ENCODE data around the gene C10orf105.

The C10orf105 gene

GRCh38 chr10:71675295-71675970 is 44.1 kb downstream of the C10orf105 start:
- DNase-seq = no peak

DNA sequence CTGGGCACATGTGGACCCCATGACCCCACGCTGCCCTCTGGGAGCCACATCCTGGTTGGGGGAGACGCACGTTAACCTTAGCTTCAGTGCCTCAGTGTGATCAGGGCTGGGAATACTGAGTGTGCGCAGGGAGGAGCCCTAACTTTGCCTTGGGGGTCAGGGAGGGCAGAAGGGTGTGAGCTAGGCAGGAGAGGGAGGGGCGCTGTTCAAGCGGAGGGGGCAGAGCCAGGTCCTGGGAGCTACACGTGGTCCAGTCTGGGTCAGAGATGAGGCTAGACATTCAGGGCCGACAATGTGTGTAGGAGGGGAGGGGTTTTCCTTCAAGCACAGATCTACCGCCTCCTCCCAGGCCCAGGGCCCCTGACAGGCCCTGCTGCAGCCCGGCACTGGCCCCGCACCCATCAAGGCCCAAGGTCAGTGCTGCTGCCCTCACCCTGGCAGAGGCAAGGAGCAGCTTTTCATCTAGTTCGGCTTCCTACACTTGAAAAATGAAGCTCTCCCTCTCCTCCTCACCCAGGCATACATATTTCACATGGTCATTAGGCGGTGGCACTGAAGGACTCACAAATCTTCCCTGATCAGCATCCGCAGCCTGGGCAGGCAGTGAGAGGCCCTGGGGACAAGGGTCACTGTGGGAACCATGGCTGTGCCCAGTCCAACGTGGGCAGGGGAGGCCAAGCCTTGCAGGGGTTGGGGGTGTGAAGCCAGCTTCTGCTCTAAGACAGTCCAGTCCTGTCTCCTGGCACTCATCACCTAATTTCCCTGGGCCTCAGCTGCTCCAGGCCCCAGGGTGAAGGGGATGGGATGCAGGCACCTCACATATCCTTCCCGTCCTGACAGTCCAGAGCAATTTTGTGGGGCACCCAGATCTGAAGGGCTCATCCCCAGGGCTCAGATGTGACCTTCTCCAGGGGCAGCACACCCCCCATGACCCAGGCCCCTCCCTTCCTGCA is 47.3 kb downstream of the C10orf105 start:
- DNase-seq = no peak

- DNase-seq = no peak
These were observed 52.2 kb downstream of the C10orf105 start for GRCh38 chr10:71667387-71667752.

DNA sequence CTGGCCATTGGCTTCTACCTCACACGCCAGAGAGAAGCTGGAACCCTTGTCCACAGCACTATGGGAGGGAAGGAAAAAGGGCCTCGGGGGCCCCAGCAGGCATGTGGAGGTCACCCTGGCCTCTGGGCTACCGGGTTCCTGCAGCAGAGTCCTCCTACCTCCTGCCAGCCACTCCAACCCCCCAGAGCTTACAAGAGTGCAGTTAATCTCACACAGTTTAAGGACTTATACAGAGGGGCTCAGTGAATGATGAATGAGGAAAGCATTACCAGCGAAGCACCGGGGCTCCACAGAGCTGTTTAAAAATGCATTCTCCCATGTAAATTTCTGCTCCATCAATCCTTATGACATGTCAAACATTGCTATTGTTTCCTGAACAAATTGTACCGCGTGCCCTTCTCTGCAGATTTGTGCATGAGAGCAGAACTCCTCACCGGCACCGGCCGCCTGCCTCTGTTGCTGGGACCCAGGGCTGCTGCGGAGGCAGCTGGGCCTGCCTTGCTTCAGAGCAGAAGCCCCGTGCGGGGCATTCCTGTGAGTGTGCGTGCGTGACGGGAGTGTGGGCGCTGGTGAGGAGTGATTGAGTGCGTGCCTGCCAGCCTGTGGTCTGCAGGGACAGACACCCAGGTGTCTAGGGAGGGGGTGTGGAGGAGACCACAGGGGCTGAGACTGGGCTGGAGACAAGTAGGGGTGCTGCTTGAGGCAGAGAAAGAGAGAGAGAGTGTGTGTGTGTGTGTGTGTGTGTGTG is 52.8 kb downstream of the C10orf105 start:
- no peak for DNase-seq

DNA sequence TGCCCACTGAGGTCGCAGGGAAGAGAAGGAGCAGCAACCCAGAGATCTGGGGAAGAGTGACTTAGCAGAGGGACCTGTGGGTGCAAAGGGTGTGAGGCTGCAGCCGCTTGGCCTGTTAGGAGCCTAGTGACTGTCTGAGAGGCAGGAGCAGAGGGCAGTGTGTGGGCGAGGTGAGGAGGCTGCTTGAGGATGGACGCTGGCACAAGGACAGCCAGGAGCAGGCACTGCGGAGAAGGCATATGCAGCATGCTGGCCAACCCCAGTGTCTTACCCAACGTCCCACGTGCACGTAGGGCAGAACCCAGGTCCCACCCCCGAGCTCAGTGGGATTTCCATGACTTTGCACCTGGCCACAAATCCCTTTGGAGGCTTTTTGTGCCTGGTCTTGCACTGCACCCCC is 54.1 kb downstream of the C10orf105 start:
- no peak for DNase-seq

DNA sequence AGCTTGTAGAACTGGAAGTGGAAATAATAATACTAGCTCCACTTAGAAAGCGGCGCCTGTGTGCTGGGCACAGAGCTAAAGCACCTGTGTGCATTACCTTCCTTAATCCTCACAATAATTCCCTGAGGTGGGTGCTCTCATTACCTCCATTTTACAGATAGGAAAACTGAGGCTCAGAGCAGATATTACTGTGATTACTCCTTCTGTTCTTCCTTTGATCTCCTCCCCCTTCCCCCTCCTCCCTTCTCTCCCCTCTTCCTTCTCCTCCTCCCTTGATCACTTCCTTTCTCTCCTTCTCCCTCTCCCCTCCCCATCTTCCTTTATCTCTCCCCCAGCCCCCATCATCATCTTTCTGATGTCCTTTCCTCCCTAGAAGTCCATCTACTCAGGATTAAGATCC is 55.0 kb downstream of the C10orf105 start:
- no peak for DNase-seq

DNA sequence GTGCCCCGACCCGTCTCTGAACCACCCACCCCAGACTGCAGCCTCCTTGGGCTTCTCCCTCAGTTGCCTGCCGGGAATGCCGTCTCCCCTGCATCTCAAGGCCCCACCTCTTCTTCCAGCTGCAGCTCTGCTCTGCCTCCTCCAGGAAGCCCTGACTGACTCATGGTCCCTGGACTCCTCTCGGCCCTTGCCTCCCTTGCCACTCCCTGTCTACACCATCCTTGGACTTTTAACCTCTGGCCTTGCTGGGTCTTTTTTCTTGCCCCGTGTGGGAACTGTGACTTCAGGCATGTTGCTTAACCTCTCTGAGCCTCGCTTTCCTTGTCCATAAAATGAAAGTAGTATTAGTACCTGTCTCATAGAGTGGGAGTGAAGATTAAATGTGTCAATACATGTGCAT is 56.3 kb downstream of the C10orf105 start:
- no peak for DNase-seq

- no peak for DNase-seq
These were observed 57.7 kb downstream of the C10orf105 start for GRCh38 chr10:71661779-71662336.
